Astrocyte of the cerebellum (primary cell): ENCODE results near the gene CFAP43.
A peak's percentile ranks its signal among the peaks of the same experiment; 100 is the strongest.

Experiments
- DNase-seq: peaks from one replicate; pipeline ENCODE4 v3.0.0-alpha.2; 2011; ENCODE audit warnings: low read depth
- H3K4me3 ChIP-seq: 2 replicates; pipeline ENCODE4 v1.5.1; 2011; ENCODE audit warnings: mild to moderate bottlenecking, low read depth, low read length, moderate library complexity
- in situ Hi-C: cut with HindIII; loops from 2 replicates; pipeline ENCODE4 v1.10.0; 2017; ENCODE audit warnings: low sequenced_read_pairs
- TF ChIP-seq, protein P1 (sequence below): IDR thresholded peaks from 2 replicates; pipeline ENCODE4 v1.5.1; 2012; ENCODE audit warnings: low read length, low read depth, moderate library complexity, mild to moderate bottlenecking; ENCODE audit errors: missing control alignments

The CFAP43 gene

DNA sequence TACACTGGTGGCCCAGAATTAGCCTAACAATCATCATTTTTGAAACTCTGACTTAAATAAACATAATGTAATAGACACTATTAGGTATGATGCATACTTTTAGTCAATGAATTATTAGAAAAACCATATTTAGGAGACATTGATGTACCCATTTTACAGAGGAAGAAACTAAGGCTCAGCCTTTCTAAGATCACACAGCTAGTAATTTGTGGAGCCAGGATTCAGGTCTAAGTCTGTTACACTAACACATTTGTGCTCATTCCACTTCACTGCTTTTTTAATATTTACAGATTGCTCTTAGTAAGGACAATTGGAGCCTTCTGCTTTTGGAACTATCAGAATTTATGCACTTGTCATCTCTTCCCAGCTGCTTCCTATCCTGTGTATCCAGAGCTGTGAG, 8.9 kb downstream of the CFAP43 start:
- no peak overlapping the region for H3K4me3 ChIP-seq
- DNase-seq, result no peak
- in situ Hi-C loops, result no loop called here
- TF ChIP-seq, protein P1, sequence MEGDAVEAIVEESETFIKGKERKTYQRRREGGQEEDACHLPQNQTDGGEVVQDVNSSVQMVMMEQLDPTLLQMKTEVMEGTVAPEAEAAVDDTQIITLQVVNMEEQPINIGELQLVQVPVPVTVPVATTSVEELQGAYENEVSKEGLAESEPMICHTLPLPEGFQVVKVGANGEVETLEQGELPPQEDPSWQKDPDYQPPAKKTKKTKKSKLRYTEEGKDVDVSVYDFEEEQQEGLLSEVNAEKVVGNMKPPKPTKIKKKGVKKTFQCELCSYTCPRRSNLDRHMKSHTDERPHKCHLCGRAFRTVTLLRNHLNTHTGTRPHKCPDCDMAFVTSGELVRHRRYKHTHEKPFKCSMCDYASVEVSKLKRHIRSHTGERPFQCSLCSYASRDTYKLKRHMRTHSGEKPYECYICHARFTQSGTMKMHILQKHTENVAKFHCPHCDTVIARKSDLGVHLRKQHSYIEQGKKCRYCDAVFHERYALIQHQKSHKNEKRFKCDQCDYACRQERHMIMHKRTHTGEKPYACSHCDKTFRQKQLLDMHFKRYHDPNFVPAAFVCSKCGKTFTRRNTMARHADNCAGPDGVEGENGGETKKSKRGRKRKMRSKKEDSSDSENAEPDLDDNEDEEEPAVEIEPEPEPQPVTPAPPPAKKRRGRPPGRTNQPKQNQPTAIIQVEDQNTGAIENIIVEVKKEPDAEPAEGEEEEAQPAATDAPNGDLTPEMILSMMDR, result no peak

DNA sequence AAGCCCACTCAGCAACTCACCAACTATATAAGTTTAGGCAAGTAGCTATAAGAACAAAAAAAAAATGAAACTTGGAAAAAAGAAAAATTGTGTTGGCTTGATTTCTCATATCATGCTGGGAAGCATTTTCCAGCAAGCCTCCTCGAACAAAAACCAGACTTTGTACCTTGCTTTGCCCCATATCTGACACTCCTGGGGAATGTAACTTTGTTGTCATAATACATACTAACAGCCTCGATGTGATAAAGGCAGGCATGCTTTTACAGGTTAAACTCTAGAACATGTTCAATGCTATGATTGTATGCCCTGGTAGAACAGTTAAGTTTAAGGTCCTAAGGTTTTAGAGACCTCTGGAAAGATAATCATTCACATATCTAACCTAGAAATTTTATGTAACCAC, 11.6 kb downstream of the CFAP43 start:
- in situ Hi-C loops, result no loop called here
- H3K4me3 ChIP-seq, result no peak overlapping the region
- no peak for DNase-seq
- TF ChIP-seq, protein P1, result no peak

DNA sequence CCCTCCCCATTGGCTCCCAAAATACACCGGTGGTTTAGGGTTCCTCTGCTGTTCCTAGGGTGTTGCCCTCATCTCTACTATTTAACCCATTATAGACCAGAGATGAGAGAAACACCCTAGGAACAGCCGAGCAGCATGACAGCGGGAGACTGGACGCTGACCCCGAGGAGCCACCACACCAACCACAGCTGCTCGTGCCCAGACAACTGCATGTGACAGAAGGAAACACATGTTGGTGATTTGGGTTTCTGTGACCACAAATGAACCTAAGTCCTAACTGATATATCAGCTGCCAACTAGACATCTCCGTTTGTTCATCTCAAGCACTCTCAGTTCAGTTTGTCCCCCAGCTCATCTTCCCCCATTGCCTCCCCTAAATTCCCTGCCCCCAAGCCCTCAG, 13.4 kb downstream of the CFAP43 start:
- TF ChIP-seq, protein P1, result no peak
- DNase-seq, result no peak
- in situ Hi-C loops, result no loop called here
- H3K4me3 ChIP-seq, result no peak overlapping the region

DNA sequence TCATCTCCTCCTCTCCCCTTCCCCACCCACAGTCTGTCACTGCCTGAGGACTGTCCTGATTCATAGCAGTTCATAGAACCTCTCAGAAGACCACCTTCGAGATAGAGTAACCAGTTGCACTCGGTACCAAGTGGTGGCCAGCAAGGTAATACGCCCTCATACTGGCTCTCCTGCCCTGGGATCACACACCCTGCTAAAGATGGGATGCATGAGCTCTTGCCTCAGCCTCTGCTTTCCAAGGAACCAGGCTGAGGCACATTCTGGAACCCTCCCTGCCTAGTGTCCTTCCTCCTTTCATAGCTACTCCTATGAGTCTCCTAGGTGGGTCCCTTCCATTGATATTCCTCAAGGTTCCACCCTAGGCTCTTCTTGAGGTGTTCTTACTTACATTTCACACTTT, 15.5 kb downstream of the CFAP43 start:
- in situ Hi-C loops, result no loop called here
- H3K4me3 ChIP-seq, result no peak overlapping the region
- no peak for DNase-seq
- TF ChIP-seq, protein P1, result no peak

DNA sequence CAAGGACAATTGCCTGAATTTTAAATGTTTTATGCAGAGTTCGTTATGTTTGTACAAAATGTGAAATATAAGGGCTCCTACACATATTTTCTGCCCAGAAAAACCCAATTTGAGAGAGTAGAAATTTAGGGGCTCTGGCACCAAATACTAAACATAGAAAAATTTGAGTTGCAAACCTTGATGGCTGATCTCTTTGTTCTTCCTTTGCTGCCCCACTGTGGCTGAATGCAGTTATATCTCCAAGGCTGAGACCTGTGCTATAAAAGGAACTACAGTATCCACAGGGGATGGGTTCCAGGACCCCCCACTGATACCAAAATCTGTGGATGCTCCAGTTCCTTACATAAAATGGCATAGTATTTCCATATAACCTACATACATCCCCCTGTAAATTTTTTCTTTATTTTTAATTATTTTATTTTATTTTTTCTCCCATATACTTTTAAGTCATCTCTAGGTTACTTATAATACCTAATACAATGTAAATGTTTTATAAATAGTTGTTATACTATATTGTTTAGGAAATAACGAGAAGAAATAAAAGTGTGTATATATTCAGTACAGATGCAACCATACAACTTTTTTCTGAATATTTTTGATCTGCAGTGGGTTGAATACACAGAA, 22.5 kb downstream of the CFAP43 start:
- DNase-seq, result peak; percentile 33
- TF ChIP-seq, protein P1, result peak; percentile 70
- in situ Hi-C loops, result no loop called here
- H3K4me3 ChIP-seq, result no peak overlapping the region

DNA sequence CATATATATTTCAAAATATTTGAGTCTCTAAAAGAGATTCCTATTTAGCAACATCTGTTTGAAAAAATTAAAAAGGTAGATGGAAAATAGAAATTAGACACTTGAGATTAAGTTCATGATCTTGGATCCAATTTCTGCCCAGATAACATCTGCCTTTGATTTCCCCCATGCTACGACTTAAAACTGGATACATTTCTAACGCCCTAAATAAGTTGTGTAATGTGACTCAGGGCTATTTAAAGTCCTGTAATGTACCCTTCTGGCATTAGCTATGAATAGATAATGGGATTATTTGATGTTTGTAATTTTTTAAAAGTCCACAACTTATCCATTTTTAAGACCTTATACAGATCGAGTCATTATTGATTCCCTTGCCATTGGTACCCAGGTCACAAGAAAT, 23.4 kb downstream of the CFAP43 start:
- in situ Hi-C loops, result no loop called here
- TF ChIP-seq, protein P1, result no peak
- no peak for DNase-seq
- H3K4me3 ChIP-seq, result no peak overlapping the region
